Kidney epithelial cell (primary cell): ENCODE measurements around the gene TWIST2. TPM values are rescaled to one million over a fixed set of nuclear protein-coding genes. Genes with fewer than 3 reads are reported as not detected.

Experiments used
- DNase-seq: peaks from one replicate; pipeline ENCODE4 v3.0.0-alpha.2; 2010; ENCODE audit warnings: low read depth
- H3K27me3 ChIP-seq: 2 replicates; pipeline ENCODE4 v1.6.0; 2011; ENCODE audit warnings: low read length; ENCODE audit not compliant: control insufficient read depth, insufficient read depth
- H3K36me3 ChIP-seq: 2 replicates; pipeline ENCODE4 v1.5.1; 2011; ENCODE audit warnings: low read length; ENCODE audit not compliant: control insufficient read depth, insufficient read depth
- H3K4me3 ChIP-seq: 2 replicates; pipeline ENCODE4 v1.5.1; 2011; ENCODE audit warnings: low read depth, mild to moderate bottlenecking, control low read depth, low read length
- total RNA-seq: library from RNA; depleted of rRNA; stranded (reverse); fragments of >200 nt; gene quantifications from 2 replicates; pipeline ENCODE4 v1.2.3, GENCODE V29; 2015
- TF ChIP-seq, protein P1 (sequence below): IDR thresholded peaks from 2 replicates; pipeline ENCODE4 v1.5.1; 2011; ENCODE audit warnings: mild to moderate bottlenecking, moderate library complexity, low read length, control low read depth, inconsistent platforms; ENCODE audit not compliant: insufficient read depth, poor library complexity, severe bottlenecking

Gene TWIST2
- total RNA-seq, 1 donor from 2014 or later, result 1.8 TPM

DNA sequence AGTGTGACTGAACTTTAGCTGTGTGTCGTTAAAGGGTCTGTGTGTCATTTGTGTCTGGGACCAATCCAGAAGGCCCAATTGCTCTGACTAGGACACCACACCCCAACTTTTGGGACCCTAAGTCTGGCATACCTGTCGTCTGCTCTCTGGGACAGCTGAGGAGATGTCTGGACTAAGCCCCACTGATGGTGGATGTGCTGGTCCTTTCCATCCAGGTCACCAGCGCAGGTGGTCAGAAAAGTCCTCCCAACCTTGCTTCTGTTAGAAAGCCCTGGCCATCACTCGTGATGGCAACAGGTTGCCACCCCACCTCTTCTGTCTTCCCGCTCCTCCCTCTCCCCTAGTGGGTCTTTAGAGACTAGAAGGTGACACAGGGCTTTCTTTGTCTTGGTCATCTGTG, 37.6 kb upstream of the TWIST2 start:
- Histone ChIP-seq H3K36me3 (no peaks in the 10 kb centered on the region), H3K27me3 (no peaks in the 10 kb centered on the region), H3K4me3 (no peak overlapping the region)
- no peak for DNase-seq
- TF ChIP-seq, protein P1, sequence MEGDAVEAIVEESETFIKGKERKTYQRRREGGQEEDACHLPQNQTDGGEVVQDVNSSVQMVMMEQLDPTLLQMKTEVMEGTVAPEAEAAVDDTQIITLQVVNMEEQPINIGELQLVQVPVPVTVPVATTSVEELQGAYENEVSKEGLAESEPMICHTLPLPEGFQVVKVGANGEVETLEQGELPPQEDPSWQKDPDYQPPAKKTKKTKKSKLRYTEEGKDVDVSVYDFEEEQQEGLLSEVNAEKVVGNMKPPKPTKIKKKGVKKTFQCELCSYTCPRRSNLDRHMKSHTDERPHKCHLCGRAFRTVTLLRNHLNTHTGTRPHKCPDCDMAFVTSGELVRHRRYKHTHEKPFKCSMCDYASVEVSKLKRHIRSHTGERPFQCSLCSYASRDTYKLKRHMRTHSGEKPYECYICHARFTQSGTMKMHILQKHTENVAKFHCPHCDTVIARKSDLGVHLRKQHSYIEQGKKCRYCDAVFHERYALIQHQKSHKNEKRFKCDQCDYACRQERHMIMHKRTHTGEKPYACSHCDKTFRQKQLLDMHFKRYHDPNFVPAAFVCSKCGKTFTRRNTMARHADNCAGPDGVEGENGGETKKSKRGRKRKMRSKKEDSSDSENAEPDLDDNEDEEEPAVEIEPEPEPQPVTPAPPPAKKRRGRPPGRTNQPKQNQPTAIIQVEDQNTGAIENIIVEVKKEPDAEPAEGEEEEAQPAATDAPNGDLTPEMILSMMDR, result no peak

DNA sequence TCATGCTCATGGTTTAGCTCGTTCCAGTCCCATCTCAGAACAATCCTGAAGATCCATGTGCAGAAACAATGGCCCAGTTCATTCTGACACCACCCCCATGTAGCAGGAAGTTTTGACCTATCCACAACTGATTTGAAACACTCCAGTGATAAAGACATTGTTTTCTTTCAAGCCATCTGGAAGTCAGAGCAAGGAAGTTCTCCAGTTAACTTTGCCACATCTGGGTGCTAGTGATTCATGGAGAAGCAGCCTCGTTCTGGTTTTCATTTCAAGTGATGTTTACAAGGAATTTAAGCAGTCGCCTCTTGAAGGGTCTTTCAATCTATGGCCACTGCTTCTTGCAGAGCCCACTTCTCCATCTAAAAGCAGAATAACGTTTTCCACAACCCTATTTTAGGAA, 36.6 kb upstream of the TWIST2 start:
- no peaks in the 10 kb centered on the region for H3K27me3 ChIP-seq
- no peaks in the 10 kb centered on the region for H3K36me3 ChIP-seq
- TF ChIP-seq, protein P1, result no peak
- no peak for DNase-seq
- H3K4me3 ChIP-seq, result no peak overlapping the region

DNA sequence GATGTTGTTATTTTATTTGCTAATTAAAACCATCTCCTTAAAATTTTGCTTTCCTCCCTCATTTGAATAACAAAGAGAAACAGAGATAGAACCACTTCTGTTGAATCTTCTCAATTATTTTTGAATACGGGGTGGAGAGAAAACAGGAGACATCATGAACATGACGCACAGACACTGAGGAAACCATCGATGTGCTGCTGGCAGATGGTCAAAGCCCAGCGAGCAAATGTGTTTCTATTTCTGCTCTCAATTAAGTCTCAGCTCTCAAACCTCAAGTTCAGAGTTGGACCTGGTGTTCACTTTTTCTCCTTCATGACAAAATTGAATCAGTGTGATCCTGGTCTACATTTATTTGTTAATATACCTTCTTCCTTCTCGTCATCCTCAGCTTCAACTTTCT, 36.1 kb upstream of the TWIST2 start:
- Histone ChIP-seq H3K36me3 (no peaks in the 10 kb centered on the region), H3K27me3 (no peaks in the 10 kb centered on the region), H3K4me3 (no peak overlapping the region)
- DNase-seq, result no peak
- TF ChIP-seq, protein P1, result no peak

DNA sequence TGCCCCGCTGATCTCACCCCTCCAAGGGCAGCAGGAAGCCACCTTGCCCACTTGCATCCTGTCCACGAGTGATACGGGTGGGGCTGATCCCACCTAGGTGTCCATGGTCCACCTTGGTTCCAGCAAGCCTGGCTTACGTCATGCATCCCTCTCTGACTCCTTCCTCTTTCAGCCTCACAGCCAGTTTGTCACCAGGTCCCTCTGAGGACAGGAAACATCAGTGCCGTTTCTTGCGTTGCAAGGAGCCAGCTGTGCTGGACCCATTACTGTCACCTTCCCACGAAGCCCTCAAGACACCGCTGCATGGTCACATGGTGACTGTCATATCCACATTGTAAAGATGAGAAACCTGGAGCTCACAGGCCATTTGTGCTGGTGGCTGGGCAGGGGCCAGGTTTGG, 34.8 kb upstream of the TWIST2 start:
- H3K27me3 ChIP-seq, result no peaks in the 10 kb centered on the region
- TF ChIP-seq, protein P1, result no peak
- H3K36me3 ChIP-seq, result no peaks in the 10 kb centered on the region
- no peak overlapping the region for H3K4me3 ChIP-seq
- no peak for DNase-seq

DNA sequence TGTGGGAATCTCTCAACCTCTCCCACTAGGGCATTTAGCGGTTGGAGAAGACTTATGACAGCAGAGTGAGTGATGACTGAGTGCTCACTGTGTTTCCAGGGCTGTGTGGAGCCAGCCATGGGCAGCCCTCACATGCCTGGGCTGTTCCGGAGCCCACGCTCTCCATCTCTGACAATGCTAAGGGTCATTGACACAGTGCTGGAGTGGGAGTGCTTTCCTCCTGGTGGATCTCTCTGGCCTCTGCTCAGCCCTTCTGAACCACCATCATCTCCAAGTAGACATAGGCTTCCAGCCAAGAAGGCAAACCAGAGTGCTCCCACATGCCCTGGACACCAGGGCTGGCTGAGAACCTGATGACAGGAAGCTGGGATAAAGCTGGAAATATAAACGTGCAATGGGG, 33.1 kb upstream of the TWIST2 start:
- TF ChIP-seq, protein P1, result no peak
- no peak for DNase-seq
- no peaks in the 10 kb centered on the region for H3K36me3 ChIP-seq
- H3K4me3 ChIP-seq, result no peak overlapping the region
- H3K27me3 ChIP-seq, result no peaks in the 10 kb centered on the region

DNA sequence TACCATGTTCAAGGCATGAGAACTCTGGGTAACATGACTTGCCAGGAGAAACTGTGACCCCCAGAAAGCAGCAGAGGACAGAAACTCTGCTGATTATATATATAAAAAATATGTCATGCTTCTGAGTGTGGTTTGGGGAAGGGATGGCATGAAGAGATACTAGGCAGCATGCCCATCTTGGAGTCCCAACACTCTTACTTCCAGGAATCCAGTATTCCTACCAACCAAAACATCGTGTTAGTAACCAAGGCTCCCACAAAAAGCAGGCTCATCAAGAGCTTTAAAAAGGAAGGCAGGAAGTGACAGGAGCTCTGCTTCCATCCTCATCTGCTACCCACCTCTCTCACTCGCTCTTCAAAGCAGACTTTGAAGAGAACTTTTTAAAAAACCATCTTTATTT, 31.6 kb upstream of the TWIST2 start:
- Histone ChIP-seq H3K36me3 (no peaks in the 10 kb centered on the region), H3K27me3 (no peaks in the 10 kb centered on the region), H3K4me3 (no peak overlapping the region)
- TF ChIP-seq, protein P1, result no peak
- DNase-seq, result no peak
